GM20000 (cell line): ENCODE results near the gene CCNA2.

Experiments used
- DNase-seq: peaks from one replicate; pipeline ENCODE4 v3.0.0; 2012; ENCODE audit warnings: low spot score
- CTCF ChIP-seq: IDR thresholded peaks from 2 replicates; pipeline ENCODE4 v1.5.1; 2012; ENCODE audit warnings: mild to moderate bottlenecking, control low read depth; ENCODE audit errors: extremely low read depth, missing control alignments

Gene CCNA2

GRCh38 chr4:121794505-121795188, 29.0 kb downstream of the CCNA2 start:
- no peak for TF ChIP-seq CTCF
- DNase-seq: no peak

GRCh38 chr4:121792966-121793365, 30.7 kb downstream of the CCNA2 start:
- DNase-seq: no peak
- no peak for TF ChIP-seq CTCF

- TF ChIP-seq CTCF: no peak
- DNase-seq: no peak
Observed at GRCh38 chr4:121791481-121791880, 32.2 kb downstream of the CCNA2 start.

- no peak for DNase-seq
- no peak for TF ChIP-seq CTCF
Observed at GRCh38 chr4:121790976-121791375, 32.7 kb downstream of the CCNA2 start.

DNA sequence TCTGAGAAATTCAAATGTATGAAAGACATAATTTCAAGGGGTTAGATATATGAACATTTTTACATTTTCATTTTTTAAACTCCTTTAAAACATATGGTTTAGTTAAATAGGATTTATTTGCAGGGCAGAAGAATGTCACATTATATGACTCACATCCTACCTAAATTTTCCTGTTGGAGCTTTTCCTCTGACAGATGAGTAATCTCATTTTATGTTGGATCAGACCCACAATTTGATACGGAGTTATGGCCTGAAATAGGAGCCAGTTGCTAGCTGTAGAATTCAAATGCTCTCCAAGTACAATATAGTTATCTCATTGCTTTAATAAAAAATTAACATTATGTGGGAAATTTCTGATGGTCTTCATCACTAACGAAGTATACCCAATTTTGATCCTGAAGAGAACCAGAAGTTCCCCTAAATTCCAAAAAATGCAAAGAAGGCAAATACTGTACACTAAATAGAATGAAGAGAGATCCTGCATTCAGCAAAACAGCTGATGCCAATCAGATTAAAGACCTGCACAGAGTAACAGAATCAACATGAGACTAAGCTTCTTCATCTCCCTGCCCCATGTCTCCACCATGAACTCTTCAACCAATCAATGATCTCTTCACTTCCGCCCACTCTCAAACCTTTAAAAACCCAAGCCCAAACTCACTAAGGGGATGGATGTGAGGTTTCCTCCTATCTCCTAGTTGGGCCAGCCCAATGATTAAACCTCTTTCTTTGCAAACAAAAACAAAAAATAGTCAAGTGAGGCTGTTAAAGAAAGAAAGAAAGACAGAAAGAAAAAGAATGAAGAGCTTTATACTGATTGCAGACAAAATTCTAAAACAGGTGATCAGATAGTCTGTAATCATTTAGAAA, 33.5 kb downstream of the CCNA2 start:
- no peak for TF ChIP-seq CTCF
- DNase-seq: no peak

- no peak for DNase-seq
- no peak for TF ChIP-seq CTCF
Observed at GRCh38 chr4:121789455-121789854, 34.2 kb downstream of the CCNA2 start.

DNA sequence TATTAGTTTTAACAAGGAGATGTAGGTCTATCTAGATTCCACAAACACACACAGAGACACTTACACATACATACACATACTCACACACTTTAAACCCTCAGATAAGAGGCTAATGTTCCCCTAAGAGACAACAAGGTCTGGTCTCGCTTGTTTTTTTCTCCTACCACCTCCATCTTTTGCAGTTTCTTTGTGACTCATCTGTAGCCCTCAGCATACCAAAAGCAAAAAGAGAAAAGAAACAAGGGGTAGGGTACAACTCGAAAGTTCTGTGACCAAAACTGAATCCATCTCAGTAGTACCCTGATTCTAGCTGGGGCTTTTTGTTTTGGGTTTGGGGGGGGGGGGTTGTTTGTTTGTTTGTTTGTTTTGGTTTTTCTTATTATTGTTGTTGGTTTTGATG, 34.8 kb downstream of the CCNA2 start:
- TF ChIP-seq CTCF: no peak
- peak; percentile 51 for DNase-seq
